Nucleus accumbens (tissue), 56 donors: ENCODE data around the gene PON3.
"Not testable (repeated sequence)": the region's sequence is repeated elsewhere in the genome, so short reads cannot be mapped to it uniquely, and the experiment has no call there.

Experiments used
- DNase-seq, 56 donors: peaks; one replicate each; lab custom pipeline; 2025; lab: John Stamatoyannopoulos, UW

The PON3 gene

DNA sequence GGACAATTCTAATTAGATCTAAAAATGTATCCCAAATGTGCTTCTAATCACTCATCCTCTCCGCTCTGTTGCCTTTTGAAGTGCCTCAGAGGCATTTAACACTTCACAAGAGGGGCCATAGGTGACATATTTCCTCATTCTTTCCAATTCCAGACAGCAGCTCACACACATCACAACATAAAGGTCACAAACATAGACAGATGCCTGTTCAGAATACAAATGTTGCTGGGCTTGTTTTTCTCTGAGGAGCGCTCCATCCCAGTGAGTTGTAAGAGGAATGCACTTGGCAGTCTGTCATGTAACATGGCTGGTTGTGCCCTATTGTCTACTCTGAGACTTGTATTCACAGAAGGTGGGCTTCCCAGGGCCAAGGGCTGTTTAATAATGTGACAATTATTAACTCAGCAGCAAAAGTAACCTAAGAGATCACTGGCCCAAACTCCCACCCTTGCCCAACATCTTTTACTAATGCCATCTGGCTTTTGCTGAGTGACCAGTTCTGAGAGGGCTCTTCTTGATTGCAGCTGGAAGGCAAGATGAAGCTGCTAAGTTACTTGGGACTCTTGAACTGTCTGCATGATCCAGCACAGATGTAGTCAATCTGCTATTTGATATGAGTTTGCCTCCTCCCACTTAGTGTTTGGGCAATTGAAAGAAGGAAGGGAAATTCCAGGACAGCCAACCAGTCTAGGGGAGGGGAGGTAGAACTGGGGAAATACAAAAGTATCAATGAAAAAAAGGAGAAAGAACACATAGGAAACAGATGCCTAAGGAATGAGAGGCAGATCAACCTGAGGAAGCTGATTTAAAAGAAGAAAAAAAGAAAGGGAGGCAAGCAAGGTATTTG, 25.0 kb upstream of the PON3 start:
- peak in 35 of 56 donors; percentile 2 to 62 (median 18) for DNase-seq

DNA sequence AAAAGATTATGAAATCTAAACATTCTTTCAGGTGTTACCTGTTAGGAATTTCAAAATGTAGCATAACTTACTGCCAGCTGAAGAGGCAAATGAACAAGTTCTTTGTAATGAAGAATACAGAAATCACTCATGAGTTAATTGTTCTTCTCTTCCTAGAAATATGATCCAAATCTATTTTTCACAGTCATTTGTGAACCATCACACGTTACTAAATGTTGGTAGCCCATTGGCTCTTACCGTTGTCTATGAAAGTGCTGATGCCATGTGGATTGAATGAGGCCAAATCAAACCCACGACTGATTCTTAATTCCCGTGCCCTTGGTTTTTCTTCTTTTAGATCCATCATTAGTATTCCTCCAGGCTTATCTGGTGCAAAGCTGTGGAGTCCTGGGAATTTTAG, 15.9 kb upstream of the PON3 start:
- DNase-seq = no peak

DNA sequence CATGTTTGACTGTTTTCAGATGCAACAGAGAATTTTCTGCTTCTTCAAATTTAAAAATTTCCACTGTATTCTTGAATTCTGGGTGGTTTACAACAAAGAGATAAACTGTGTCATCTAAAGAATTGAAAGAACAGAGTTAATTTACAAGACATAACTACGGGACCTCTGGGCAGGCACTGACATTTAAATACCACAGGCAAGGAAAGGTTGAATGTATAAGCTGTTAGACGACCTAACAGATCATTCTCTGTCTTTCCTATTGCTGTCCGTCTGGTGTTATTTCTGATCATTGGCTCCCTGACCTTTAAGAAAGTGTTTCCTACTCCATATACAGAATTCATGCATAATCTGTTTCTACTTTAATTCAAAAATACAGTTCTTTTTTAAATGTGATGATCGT, 15.5 kb upstream of the PON3 start:
- no peak for DNase-seq

DNA sequence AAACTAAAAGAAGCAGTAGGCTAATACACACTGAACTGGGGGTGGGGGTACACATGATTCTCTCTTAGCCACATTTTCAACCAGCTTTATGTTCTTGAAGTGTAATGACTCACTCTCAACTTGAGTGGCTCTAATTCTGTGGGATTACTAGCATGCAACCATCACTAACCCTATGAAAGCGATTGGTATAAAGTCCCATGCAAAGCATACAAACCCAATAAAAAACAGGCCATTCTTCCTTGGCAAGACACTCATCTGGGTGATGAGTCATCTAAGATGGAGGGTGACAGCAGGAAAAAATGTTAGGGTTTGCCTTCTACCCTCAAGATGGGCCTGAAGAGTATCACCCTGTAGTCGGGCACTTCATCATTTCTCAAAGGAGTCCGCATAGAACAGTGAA, 14.9 kb upstream of the PON3 start:
- no peak for DNase-seq

DNA sequence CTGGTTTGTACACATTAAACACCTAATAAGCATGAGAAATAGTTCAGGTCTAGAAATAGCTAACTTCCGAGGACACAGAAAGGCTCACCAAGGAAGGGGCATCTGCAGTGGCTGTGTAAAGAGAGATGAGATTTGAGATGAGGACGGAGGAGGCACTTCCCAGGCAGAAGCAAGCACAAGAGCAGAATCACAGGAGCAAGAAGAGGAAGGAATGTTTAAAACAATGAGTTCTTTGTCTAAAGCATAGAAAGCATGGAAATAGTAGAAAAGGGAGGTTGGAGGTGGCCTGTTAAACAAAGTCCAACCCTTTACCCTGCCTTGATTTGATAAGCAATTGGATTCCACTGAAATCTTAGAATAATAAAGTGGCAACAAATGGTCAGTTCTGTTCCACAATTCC, 11.6 kb upstream of the PON3 start:
- no peak for DNase-seq

DNA sequence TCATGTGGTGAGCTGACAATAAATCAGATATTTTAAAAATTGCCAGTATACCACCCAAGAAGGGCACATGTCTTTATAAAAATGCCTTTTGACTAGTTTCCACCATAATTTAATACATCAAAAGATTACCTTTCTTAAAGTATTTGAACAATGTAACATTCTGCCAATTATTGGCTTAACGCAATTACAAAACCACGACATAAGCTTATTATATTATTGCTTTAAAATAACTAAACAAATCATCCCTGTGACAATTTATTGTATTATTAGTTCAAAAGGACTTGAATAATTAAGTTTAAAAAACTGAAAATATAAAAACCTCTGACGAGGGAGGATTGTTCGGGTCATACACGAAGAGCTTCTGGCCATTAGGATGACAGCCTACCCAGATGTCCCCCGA, 9.6 kb upstream of the PON3 start:
- no peak for DNase-seq

DNA sequence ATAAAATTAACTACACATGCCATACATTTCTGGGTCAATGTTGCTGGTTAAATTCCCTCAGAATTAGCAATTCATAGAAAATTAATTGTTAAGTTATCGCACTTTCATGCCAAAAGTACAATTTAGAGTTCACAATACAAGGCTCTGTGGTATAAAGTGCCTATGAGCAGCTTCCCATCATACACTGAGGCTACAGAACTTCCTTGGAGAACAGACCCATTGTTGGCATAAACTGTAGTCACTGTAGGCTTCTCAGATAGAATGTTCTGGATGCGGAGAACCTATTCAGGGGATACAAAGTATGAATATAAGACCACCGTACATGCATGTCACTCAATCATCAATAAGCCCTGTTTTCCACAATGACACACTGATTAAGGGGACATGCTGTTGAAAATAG, 9.0 kb upstream of the PON3 start:
- DNase-seq = no peak

DNA sequence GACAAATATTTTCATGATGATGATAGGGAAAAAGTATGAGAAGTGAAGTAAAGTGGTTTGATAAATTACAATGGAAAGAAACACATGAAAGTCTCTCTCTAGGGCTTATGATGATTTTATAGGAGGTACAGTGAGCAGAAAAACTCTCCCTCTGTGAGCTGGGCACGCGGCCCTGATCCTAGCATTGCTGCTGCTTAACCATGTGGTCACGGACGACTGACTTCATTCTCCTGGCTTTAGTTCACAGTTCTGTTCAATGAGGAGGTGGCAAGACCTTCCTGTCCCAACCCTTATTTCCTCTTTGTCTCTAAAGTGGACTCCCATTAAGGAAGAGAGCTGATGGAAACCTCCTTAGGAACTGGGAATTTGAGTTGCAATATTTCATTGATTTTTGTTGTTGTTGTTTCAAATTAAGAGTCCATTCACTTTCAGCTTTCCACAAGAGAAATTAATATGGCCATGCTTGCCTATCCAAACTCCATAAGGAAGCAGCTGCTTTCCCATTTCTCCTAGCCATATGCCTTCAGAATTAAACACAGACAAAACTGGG, 8.2 kb upstream of the PON3 start:
- DNase-seq = peak in 14 of 56 donors; percentile 2 to 48 (median 19)

DNA sequence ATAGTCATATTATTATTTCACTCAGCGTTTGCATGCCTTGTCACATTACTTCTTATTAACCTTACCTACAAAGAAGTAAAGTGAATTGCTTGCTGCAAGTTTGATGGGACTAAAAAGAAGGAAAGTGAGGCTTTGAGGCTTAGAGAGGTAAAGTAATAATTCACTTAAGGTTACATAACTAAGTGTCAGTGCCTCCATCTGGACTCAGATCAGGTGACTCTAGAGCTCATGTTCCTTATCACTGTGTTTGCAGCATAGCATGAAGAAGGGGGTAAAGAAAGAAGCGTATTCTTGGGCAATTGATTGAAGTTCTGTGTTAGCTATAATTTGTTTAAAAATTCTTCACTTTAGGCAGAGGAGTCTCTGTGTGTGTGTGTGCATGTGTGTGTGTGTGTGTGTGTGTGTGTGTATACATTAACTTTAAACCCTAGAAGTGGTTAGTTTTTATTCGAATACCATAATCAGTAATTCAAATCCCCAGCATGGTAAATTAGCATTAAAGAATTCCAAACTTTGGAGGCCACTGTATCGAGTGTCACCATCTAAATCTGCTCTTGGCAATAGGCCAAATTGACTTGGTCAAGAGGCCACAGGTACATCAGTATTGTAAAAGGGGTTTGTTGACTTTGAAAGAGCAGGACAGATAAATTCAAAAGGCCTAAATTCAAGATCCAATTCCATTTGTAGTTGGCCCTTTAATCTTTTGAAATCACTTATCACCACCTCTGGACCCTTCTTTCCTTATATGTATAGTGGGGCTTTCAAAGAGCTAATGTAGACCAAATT, 2.2 kb upstream of the PON3 start:
- DNase-seq = no peak

DNA sequence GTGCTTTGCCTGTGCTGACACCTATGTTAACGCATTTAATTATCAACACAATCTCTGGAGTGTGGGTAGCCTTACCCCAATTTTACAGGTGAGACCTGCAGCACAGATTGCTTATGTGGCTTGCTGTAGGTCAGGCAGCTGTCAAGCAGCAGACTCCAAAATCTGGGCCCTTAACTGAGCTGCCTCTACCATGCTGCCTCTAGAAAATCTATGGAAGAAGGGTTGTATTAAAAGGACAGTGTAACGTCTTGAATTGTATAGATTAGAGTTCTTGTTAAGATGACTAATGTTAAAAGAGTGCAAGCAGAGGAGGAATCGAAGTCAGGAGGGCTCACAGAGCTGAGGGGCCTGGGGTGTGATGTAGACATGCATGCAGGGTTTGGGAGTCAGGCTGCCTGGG, 1.2 kb upstream of the PON3 start:
- no peak for DNase-seq

DNA sequence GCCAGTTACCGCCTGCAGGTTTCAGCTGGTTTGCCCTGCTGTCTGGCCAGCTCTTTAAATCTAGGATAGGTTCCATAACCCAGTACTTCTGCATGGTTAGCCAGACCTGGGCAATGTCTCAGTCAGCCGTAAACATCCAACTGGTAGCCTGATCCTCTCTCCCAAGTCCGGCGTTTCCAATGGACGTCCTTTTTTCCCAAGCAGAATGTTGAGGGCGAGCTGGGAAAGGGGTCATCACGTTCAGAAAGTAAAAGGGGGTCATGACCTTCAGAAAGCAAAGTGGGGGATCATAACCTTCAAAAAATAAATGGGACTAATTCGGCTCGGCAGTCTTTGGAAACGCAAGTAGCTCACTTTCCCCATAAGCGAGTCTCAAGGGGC, 430 bp downstream of the PON3 start:
- DNase-seq = no peak

DNA sequence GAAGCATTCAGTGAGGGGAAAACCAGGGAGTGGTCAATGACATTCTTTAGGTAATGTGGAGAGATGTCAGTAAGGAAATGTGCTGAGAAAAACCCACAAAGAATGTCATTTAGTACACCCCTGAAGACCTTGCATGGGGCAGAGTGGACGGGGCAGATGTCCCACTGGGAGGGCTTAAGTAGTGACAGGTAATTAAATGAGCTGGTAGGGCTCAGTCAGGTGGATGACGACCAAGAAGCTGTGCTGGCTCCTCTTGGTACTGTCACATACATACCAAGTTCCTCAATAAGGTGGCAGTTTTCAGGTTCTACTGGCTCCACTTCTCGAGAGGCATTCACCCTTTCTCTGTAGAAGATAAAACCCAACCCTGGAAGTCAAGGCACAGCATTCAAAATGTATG, 1.8 kb downstream of the PON3 start:
- no peak for DNase-seq

DNA sequence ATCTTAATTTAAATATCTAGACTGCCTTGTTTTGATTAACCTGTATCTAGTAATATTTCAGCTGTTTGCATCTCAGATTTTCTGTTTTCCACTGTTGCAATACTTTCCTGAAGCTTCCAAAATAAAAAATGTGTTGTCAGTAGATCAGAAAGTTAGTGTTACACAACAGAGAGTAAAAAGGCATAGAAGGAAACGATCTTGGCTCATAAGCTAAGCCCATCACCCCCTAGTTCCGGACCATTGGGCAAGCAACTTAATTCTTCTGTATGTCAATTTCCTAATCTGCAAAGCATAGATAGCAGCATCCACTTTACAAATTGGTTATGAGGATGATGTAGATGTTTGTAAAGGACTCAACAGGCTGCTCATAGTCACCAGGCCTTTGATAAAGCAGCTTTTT, 4.4 kb downstream of the PON3 start:
- DNase-seq = no peak

DNA sequence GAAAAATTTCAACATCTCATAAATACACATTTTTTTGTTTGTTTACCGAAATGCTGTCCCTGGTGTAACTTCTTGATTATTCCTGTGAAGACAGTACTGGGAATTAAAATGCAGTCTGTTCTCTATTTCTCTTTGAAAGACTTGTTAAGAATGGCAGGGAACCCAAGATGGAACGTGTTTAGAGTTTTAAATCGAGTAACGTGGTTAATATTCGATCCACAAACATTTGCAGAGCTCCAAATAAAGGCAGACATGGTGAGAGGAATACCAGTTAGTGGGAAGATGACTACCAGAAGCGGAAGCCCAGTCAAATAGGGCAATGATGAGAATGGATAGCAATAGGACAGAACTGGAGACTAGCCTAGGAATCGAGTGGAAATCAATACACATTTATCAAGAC, 6.7 kb downstream of the PON3 start:
- DNase-seq = peak in 1 of 56 donors; percentile 7

DNA sequence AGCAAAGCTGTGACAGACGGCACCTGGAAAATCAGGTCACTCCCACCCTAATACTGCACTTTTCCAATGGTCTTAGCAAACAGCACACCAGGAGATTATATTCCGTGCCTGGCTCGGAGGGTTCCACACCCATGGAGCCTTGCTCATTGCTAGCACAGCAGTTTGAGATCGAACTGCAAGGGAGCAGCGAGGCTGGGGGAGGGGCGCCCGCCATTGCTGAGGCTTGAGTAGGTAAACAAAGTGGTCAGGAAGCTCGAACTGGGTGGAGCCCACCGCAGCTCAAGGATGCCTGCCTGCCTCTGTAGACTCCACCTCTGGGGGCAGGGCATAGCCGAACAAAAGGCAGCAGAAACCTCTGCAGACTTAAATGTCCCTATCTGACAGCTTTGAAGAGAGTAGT, 16.7 kb downstream of the PON3 start:
- not testable (repeated sequence) for DNase-seq

DNA sequence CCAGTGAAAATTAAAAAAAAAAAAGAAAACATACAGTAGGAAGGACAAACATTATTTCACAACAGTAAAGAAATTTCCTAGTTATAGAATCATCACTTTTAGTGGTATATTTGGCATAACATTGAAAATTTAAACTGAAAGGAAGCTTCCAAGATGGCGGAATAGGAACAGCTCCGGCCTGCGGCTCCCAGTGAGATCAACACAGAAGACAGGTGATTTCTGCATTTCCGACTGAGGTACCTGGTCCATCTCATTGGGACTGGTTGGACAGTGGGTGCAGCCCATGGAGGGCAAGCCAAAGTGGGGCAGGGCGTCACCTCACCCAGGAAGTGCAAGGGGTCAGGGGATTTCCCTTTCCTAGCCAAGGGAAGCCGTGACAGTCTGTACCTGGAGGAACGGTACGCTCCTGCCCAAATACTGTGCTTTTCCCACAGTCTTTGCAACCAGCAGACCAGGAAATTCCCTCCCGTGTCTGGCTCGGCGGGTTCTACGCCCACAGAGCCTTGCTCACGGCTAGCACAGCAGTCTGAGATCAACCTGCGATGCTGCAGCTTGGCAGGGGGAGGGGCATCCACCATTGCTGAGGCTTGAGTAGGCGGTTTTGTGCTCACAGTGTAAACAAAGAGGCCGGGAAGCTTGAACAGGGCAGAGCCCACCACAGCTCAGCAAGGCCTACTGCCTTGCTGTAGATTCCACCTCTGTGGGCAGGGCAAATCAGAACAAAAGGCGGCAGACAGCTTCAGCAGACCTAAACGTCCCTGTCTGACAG, 19.4 kb downstream of the PON3 start:
- DNase-seq = no peak

DNA sequence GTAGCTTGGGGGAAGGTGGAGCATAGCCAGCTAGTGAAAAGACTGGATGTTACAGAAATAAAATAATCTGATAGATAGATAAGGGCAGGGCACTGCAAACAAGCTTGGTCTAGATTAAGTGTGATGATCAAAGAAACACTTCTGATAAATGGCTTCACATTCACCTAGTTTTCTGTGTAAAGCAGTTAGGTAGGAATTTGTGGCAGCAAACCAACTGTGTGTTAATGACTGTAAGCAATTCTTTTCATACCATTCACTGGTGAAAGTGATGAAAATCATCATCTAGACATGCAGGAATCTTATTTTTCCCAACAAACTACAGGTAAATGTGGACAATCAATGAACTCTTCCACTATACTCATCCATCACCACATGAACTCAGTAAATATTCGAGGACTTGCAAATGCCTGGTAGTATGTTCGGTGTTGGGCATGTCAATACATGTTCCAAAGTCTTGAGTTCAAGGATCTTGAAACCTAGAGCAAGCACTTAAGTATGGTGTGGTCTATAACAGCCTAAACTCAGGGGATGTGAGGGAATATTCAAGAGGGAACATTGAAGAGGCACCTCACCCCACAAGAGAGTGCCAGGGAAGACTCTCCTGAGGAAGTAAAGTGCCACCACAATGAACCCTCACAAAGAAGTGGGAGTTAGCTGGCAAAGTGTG, 20.5 kb downstream of the PON3 start:
- DNase-seq = no peak

DNA sequence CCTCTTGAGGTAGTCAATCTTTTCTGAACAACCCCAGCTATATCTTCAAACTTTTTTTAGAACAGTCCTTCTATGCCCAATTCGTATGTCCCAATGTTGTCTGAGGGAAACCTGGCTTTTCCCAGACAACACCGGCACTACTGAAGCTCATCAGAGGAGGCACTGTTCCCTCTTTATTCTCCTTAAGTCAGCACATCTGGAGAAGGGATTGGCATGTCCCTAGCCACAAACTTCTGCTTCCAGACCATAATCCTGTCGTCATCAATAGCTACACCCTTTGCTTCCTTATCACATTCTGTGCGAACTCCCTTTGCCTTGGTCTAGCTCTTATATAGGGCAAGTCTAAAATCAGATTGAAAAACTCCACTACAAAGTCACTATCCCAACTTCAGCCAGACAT, 22.9 kb downstream of the PON3 start:
- no peak for DNase-seq

DNA sequence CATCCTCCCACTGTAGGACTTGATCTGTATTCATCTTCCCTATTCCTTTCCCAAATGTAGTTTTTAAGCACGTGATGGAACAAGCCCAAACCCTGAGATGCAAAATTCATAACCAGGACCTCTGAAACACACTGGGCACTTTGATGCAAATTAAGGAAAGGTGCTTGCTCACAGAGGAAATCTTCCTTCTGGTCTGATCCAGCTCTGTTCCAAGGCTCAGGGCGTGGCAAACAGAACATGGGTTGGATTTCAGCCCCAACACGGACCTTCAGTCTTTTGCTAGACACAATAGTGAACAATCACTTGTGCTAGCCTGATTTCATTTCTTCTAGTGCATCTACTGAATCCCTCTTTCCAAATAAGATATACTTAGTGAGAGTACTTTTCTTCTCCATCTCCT, 27.9 kb downstream of the PON3 start:
- no peak for DNase-seq

DNA sequence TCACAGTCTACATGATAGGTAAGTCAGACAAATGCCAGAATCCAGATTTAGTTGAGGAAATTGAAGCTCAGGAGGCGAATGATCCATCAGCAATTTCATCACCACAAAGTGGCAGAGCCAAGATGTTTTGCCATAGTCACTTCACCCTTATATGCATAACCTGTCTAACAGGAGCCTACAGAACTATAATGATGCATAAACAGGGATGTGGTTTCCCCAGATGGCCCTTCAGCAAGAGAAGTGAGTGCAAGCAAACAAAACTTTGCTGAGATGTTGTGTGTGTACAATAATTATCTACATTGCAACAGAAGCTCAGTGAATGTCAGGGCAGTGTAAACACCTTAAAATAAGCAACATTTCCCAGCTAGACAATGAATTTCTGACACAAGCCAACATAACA, 28.6 kb downstream of the PON3 start:
- DNase-seq = no peak
